ENCODE results near the gene PLEKHA1. TPM values are rescaled to one million over a fixed set of nuclear protein-coding genes. Genes with fewer than 3 reads are reported as not detected.

The PLEKHA1 gene
- total RNA-seq, 1 experiment from 2014 or later: 18.9 TPM

GRCh38 chr10:122359621-122360020, 14.9 kb upstream of the PLEKHA1 start:
- POLR2A ChIA-PET (ENCODE audit: low non-redundant PET): interaction anchor here (0.6 kb wide), 1 partner anchor 51 kb away, joined by 12 read pairs; no protein-coding TSS in a partner anchor
- no peak for DNase-seq (ENCODE audit: low spot score)
- H3K4me3 ChIP-seq (ENCODE audit: low read depth, low read length, poor library complexity, severe bottlenecking): no peak overlapping the region
- peaks cover under 1% of the 10 kb centered on the region for H3K27me3 ChIP-seq (replicated peaks; ENCODE audit: insufficient read depth, low read depth, low read length, poor library complexity)
- BruUV-seq (replicated peaks): no TSS peak
- intact Hi-C loops (cut with micrococcal nuclease; ENCODE audit: unreplicated experiment): no loop called here
- no peaks in the 10 kb centered on the region for H3K36me3 ChIP-seq (ENCODE audit: insufficient read depth, low read length, poor library complexity, severe bottlenecking)
- CTCF ChIA-PET: no interaction called here
- no peaks in the 10 kb centered on the region for H3K9me3 ChIP-seq (ENCODE audit: low read depth, low read length, poor library complexity, severe bottlenecking)
- H3K27ac ChIP-seq (ENCODE audit: low read depth, low read length, poor library complexity, severe bottlenecking): no peak overlapping the region
- H3K4me1 ChIP-seq (ENCODE audit: insufficient read depth, low read length, poor library complexity, severe bottlenecking): no peaks in the 10 kb centered on the region
- TF ChIP-seq CTCF (conservative IDR thresholded peaks at IDR 0.05; ENCODE audit: low read depth, low read length) (no peak), EZH2 (IDR thresholded peaks at IDR 0.05; ENCODE audit: borderline replicate concordance, low read depth, low read length, poor library complexity, severe bottlenecking) (no peak)

GRCh38 chr10:122361046-122361445, 13.5 kb upstream of the PLEKHA1 start:
- no peaks in the 10 kb centered on the region for H3K9me3 ChIP-seq (ENCODE audit: low read depth, low read length, poor library complexity, severe bottlenecking)
- no peak for TF ChIP-seq CTCF (conservative IDR thresholded peaks at IDR 0.05; ENCODE audit: low read depth, low read length)
- no peak for TF ChIP-seq EZH2 (IDR thresholded peaks at IDR 0.05; ENCODE audit: borderline replicate concordance, low read depth, low read length, poor library complexity, severe bottlenecking)
- no TSS peak for BruUV-seq (replicated peaks)
- intact Hi-C loops (cut with micrococcal nuclease; ENCODE audit: unreplicated experiment): no loop called here
- H3K4me1 ChIP-seq (ENCODE audit: insufficient read depth, low read length, poor library complexity, severe bottlenecking): no peaks in the 10 kb centered on the region
- no peaks in the 10 kb centered on the region for H3K27me3 ChIP-seq (replicated peaks; ENCODE audit: insufficient read depth, low read depth, low read length, poor library complexity)
- CTCF ChIA-PET: no interaction called here
- no peak overlapping the region for H3K4me3 ChIP-seq (ENCODE audit: low read depth, low read length, poor library complexity, severe bottlenecking)
- H3K27ac ChIP-seq (ENCODE audit: low read depth, low read length, poor library complexity, severe bottlenecking): no peak overlapping the region
- POLR2A ChIA-PET (ENCODE audit: low non-redundant PET): no interaction called here
- no peaks in the 10 kb centered on the region for H3K36me3 ChIP-seq (ENCODE audit: insufficient read depth, low read length, poor library complexity, severe bottlenecking)
- no peak for DNase-seq (ENCODE audit: low spot score)

- H3K4me1 ChIP-seq (ENCODE audit: insufficient read depth, low read length, poor library complexity, severe bottlenecking): no peaks in the 10 kb centered on the region
- no TSS peak for BruUV-seq (replicated peaks)
- H3K9me3 ChIP-seq (ENCODE audit: low read depth, low read length, poor library complexity, severe bottlenecking): no peaks in the 10 kb centered on the region
- H3K36me3 ChIP-seq (ENCODE audit: insufficient read depth, low read length, poor library complexity, severe bottlenecking): no peaks in the 10 kb centered on the region
- CTCF ChIA-PET: no interaction called here
- no peak overlapping the region for H3K4me3 ChIP-seq (ENCODE audit: low read depth, low read length, poor library complexity, severe bottlenecking)
- H3K27ac ChIP-seq (ENCODE audit: low read depth, low read length, poor library complexity, severe bottlenecking): no peak overlapping the region
- H3K27me3 ChIP-seq (replicated peaks; ENCODE audit: insufficient read depth, low read depth, low read length, poor library complexity): peaks cover 2% of the 10 kb centered on the region
- no peak for DNase-seq (ENCODE audit: low spot score)
- TF ChIP-seq EZH2 (IDR thresholded peaks at IDR 0.05; ENCODE audit: borderline replicate concordance, low read depth, low read length, poor library complexity, severe bottlenecking) (no peak), CTCF (conservative IDR thresholded peaks at IDR 0.05; ENCODE audit: low read depth, low read length) (no peak)
- intact Hi-C loops (cut with micrococcal nuclease; ENCODE audit: unreplicated experiment): no loop called here
- POLR2A ChIA-PET (ENCODE audit: low non-redundant PET): no interaction called here
These were observed 12.4 kb upstream of the PLEKHA1 start for GRCh38 chr10:122362031-122362592.

Data from A673 (cell line).